ENCODE results near the gene LDB2.

- no peak for TF ChIP-seq CTCF (IDR thresholded peaks at IDR 0.05 in 4 of 5, conservative IDR thresholded peaks at IDR 0.05 in 1 of 5)
- no peak for TF ChIP-seq POLR2A (IDR thresholded peaks at IDR 0.05)
These were observed 366.0 kb downstream of the LDB2 start for GRCh38 chr4:16532240-16532970.
